Measurements from ENCODE around the gene GAK.
A peak's percentile ranks its signal among the peaks of the same experiment; 100 is the strongest.

Gene GAK

DNA sequence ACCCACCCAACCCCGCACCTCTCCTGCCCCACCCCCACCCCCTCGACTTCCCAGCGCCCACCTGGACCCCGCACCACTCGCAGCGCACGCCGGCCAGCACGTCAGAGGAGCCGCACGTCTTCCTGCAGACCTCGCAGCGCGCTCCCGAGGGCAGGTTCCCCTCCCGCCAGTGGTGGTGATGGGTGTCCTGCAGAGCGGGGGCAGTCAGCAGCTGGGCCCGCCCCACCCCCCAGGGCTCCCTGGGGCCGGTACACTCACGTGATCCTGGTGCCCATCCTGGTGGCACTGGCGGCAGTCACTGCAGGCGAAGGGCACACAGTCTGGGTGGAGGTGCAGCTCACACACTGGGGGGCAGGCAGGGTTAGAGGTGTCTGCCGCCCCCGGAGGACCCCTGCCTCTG, 36.1 kb upstream of the GAK start:
- Mint-ChIP-seq H3K36me3 (ENCODE audit: insufficient read depth) (peaks cover 19% of the 10 kb centered on the region), H3K27ac (ENCODE audit: low read depth) (no peak overlapping the region), H3K9me3 (no peaks in the 10 kb centered on the region), H3K4me1 (peaks cover 20% of the 10 kb centered on the region), H3K4me3 (no peak overlapping the region), H3K27me3 (no peaks in the 10 kb centered on the region)
- DNase-seq (ENCODE audit: low spot score in 2 of 2) (no peak), ATAC-seq (replicated peaks; ENCODE audit: extremely low read depth, poor library complexity, severe bottlenecking) (no peak)

GRCh38 chr4:967113-968104, 35.3 kb upstream of the GAK start:
- no peak overlapping the region for H3K4me3 Mint-ChIP-seq
- H3K27ac Mint-ChIP-seq (ENCODE audit: low read depth) = no peak overlapping the region
- peaks cover 20% of the 10 kb centered on the region for H3K4me1 Mint-ChIP-seq
- peaks cover 23% of the 10 kb centered on the region for H3K36me3 Mint-ChIP-seq (ENCODE audit: insufficient read depth)
- DNase-seq (ENCODE audit: low spot score in 2 of 2) (no peak), ATAC-seq (replicated peaks; ENCODE audit: extremely low read depth, poor library complexity, severe bottlenecking) (no peak)
- no peaks in the 10 kb centered on the region for H3K27me3 Mint-ChIP-seq
- H3K9me3 Mint-ChIP-seq = no peaks in the 10 kb centered on the region

DNA sequence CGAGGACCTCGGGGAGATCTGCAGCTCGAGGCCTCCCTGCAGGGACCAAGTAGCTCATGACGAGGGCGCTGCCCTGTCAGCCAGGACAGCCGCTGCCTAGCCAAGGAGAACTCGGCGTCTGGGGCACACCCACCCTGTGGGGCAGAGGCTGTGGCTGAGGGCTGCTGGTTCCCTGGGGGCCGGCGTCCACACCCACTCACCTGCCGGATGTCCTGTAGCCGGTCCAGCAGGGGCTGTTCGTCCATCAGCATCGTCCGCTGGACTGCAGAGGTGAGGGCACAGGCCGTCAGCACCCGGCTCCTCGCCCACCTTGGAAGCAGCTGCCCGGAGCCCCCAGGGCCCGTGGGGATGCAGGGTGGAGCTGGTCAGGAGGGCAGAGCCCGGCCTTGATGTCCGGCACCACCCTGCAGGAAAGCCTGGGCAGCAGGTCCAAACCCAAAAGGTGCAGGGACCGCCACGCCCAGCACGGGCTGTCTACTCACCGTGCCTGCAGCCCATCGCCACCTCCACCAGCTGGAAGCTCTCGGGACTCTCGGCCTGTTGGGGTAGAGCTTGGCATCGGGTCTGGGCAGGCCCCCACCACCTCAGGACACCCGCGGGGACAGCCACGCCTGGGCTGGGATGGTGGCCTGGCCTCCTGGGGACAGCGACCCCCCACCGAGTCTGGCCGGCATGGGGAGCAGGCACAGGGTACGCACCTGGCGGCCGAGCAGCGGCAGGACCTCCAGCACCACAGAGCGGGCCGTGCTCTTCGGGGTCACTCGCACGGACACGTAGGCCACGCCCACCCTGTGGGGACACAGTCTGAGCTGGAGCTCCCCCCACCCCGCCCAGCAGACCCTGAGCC, 34.4 kb upstream of the GAK start:
- H3K27ac Mint-ChIP-seq (ENCODE audit: low read depth) = no peak overlapping the region
- no peaks in the 10 kb centered on the region for H3K27me3 Mint-ChIP-seq
- DNase-seq (ENCODE audit: low spot score in 2 of 2) (no peak), ATAC-seq (replicated peaks; ENCODE audit: extremely low read depth, poor library complexity, severe bottlenecking) (no peak)
- peaks cover 25% of the 10 kb centered on the region for H3K36me3 Mint-ChIP-seq (ENCODE audit: insufficient read depth)
- no peak overlapping the region for H3K4me3 Mint-ChIP-seq
- H3K9me3 Mint-ChIP-seq = no peaks in the 10 kb centered on the region
- peaks cover 19% of the 10 kb centered on the region for H3K4me1 Mint-ChIP-seq

DNA sequence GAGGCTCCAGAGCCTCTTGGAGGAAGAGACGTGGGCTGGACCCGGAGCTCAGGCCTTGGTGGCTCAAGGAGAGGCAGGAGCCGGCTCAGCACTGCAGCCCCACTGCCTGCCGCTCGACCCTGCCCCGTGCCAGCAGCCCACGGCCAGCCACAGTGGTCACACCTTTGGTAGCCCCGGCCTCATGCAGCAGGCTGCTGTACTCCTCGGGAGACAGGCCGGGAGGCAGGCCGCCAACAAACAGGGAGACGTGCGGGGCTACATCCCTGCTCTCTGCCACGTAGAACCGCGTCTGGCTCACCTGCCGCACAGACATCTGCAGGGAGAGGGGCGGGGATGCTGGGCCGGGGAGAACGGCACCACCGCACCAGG, 33.6 kb upstream of the GAK start:
- no peaks in the 10 kb centered on the region for H3K27me3 Mint-ChIP-seq
- H3K4me3 Mint-ChIP-seq = no peak overlapping the region
- no peak overlapping the region for H3K27ac Mint-ChIP-seq (ENCODE audit: low read depth)
- peaks cover 11% of the 10 kb centered on the region for H3K4me1 Mint-ChIP-seq
- DNase-seq (ENCODE audit: low spot score in 2 of 2) (no peak), ATAC-seq (replicated peaks; ENCODE audit: extremely low read depth, poor library complexity, severe bottlenecking) (no peak)
- peaks cover 26% of the 10 kb centered on the region for H3K36me3 Mint-ChIP-seq (ENCODE audit: insufficient read depth)
- H3K9me3 Mint-ChIP-seq = no peaks in the 10 kb centered on the region

GRCh38 chr4:965048-965765, 33.1 kb upstream of the GAK start:
- Mint-ChIP-seq H3K36me3 (ENCODE audit: insufficient read depth) (peaks cover 23% of the 10 kb centered on the region), H3K27me3 (no peaks in the 10 kb centered on the region), H3K27ac (ENCODE audit: low read depth) (no peak overlapping the region), H3K4me1 (peaks cover 6% of the 10 kb centered on the region), H3K9me3 (no peaks in the 10 kb centered on the region), H3K4me3 (no peak overlapping the region)
- no peak for ATAC-seq (replicated peaks; ENCODE audit: extremely low read depth, poor library complexity, severe bottlenecking)
- DNase-seq (ENCODE audit: low spot score in 2 of 2) = no peak

GRCh38 chr4:964346-965025, 32.4 kb upstream of the GAK start:
- Mint-ChIP-seq H3K36me3 (ENCODE audit: insufficient read depth) (peaks cover 24% of the 10 kb centered on the region), H3K4me3 (no peak overlapping the region), H3K4me1 (no peaks in the 10 kb centered on the region), H3K27ac (ENCODE audit: low read depth) (no peak overlapping the region), H3K9me3 (no peaks in the 10 kb centered on the region), H3K27me3 (no peaks in the 10 kb centered on the region)
- no peak for ATAC-seq (replicated peaks; ENCODE audit: extremely low read depth, poor library complexity, severe bottlenecking)
- DNase-seq (ENCODE audit: low spot score in 2 of 2) = no peak

- DNase-seq (ENCODE audit: low spot score in 2 of 2) = no peak
- no peak overlapping the region for H3K4me3 Mint-ChIP-seq
- no peaks in the 10 kb centered on the region for H3K27me3 Mint-ChIP-seq
- no peaks in the 10 kb centered on the region for H3K4me1 Mint-ChIP-seq
- peaks cover 26% of the 10 kb centered on the region for H3K36me3 Mint-ChIP-seq (ENCODE audit: insufficient read depth)
- H3K27ac Mint-ChIP-seq (ENCODE audit: low read depth) = peak overlapping the region; percentile 75
- H3K9me3 Mint-ChIP-seq = no peaks in the 10 kb centered on the region
- ATAC-seq (replicated peaks; ENCODE audit: extremely low read depth, poor library complexity, severe bottlenecking) = no peak
Observed at GRCh38 chr4:963276-964225, 31.4 kb upstream of the GAK start.

DNA sequence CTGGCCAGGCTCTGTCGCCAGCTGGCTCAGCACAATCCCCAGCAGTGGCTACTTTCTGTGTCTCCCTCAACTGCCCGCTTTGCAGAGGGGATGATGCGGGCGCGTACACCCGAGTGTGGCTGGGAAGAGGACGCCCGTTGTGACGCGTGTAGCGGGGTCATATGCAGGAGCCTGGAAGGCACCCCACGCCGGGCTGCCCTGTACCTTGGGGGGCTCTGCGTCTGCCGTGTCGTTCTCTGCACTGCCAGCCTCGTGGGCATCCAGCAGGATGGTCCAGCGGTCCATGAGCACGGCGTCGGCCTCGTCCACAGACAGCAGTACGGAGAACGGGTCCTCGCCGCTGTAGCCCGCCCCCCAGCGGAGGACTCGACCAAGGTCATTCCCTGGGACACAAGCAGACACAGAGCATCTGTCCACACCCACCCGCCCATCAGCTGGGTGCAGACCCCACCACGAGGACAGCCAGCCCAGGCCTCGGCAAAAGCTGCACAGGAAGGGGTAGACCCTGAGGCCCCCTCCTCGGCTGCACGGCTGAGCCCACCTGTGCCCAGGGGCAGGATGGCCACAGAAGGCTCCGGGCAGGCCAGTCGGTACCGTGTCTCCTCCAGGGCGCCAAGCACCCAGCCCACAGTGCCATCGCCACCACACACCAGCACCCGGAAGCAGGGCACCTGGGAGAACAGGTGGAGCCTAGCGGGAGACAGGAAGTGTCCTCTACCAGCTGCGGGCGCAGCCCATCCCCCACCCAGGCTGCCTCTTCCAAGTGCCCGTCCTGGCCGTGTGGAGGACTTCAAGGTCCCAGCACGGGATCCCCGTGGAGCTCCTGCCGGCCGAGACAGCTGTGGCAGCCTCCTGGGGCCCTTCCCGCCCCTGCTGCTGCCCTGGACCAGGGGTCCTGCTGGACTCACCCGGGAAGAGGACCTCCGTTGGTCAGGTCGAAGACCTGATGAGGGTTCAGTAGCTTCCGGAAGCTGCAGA, 30.4 kb upstream of the GAK start:
- ATAC-seq (replicated peaks; ENCODE audit: extremely low read depth, poor library complexity, severe bottlenecking) (no peak), DNase-seq (ENCODE audit: low spot score in 2 of 2) (no peak)
- peaks cover 26% of the 10 kb centered on the region for H3K36me3 Mint-ChIP-seq (ENCODE audit: insufficient read depth)
- no peaks in the 10 kb centered on the region for H3K9me3 Mint-ChIP-seq
- no peak overlapping the region for H3K4me3 Mint-ChIP-seq
- H3K27ac Mint-ChIP-seq (ENCODE audit: low read depth) = no peak overlapping the region
- no peaks in the 10 kb centered on the region for H3K27me3 Mint-ChIP-seq
- no peaks in the 10 kb centered on the region for H3K4me1 Mint-ChIP-seq

- Mint-ChIP-seq H3K4me1 (no peaks in the 10 kb centered on the region), H3K9me3 (no peaks in the 10 kb centered on the region), H3K27me3 (no peaks in the 10 kb centered on the region), H3K36me3 (ENCODE audit: insufficient read depth) (peaks cover 24% of the 10 kb centered on the region), H3K4me3 (no peak overlapping the region), H3K27ac (ENCODE audit: low read depth) (no peak overlapping the region)
- ATAC-seq (replicated peaks; ENCODE audit: extremely low read depth, poor library complexity, severe bottlenecking) (no peak), DNase-seq (ENCODE audit: low spot score in 2 of 2) (no peak)
Observed at GRCh38 chr4:961351-962230, 29.5 kb upstream of the GAK start.
